ENCODE results near the gene PACSIN1. TPM values are rescaled to one million over a fixed set of nuclear protein-coding genes. Genes with fewer than 3 reads are reported as not detected.

Gene PACSIN1
- total and polyA plus RNA-seq, 12 donors, result 0.77 to 11.2 (median 5.9) TPM

DNA sequence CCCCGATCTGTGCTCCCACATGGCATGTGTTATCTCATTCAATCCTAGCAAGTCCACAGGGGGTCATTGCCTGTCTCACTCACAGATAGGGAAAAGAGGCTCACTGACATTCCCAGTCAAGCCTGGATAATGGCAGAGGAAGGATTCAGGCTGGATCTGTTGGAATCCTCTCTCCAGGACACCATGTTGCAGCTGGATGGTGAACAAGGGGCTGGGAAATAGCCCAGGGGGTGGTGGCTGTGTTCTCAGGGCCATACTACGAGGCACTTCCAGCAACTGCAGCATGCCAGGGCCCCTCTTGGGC is 95.3 kb downstream of the PACSIN1 start:
- DNase-seq (no peak), ATAC-seq (no peak)
- no peak overlapping the region for H3K27ac ChIP-seq
- peaks cover 0 to 10% (median 0%) of the 10 kb centered on the region in 11 donors for H3K9me3 ChIP-seq
- TF ChIP-seq, protein P1, sequence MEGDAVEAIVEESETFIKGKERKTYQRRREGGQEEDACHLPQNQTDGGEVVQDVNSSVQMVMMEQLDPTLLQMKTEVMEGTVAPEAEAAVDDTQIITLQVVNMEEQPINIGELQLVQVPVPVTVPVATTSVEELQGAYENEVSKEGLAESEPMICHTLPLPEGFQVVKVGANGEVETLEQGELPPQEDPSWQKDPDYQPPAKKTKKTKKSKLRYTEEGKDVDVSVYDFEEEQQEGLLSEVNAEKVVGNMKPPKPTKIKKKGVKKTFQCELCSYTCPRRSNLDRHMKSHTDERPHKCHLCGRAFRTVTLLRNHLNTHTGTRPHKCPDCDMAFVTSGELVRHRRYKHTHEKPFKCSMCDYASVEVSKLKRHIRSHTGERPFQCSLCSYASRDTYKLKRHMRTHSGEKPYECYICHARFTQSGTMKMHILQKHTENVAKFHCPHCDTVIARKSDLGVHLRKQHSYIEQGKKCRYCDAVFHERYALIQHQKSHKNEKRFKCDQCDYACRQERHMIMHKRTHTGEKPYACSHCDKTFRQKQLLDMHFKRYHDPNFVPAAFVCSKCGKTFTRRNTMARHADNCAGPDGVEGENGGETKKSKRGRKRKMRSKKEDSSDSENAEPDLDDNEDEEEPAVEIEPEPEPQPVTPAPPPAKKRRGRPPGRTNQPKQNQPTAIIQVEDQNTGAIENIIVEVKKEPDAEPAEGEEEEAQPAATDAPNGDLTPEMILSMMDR (IDR thresholded peaks at IDR 0.05), result no peak
- WGBS, 2 donors, result 88 to 98% methylated on average over 2 of the region's 2 CpGs
- H3K27me3 ChIP-seq, result peaks cover 0 to 31% (median 4%) of the 10 kb centered on the region in 7 donors
- H3K36me3 ChIP-seq, result no peaks in the 10 kb centered on the region
- H3K4me3 ChIP-seq, result no peak overlapping the region
- intact Hi-C loops (cut with DNase I), result no loop called here
- H3K4me1 ChIP-seq, result peaks cover 0 to 5% (median 0%) of the 10 kb centered on the region in 9 donors

DNA sequence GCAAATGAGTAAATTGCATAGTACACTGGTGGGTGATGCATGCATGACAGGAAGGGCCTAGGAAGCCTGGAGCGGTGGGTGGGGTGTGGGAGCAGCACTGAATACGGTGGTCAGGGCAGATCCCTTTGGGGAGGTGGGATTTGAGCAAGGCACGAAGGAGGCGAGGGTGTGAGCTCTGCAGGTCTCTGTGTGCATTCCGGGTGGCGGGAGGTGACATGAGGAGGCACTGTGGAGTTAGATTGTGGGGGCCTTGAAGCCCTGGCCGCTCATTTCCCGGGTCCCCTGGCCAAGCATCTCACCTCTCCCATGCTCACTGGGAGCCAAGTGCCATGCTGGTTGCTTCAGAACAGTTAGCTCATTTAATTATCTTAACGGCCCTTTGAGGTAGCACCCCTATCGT is 96.5 kb downstream of the PACSIN1 start:
- DNase-seq, result no peak
- Histone ChIP-seq H3K27me3 (peaks cover 0 to 33% (median 4%) of the 10 kb centered on the region in 7 donors), H3K36me3 (no peaks in the 10 kb centered on the region), H3K4me1 (peaks cover 0 to 5% (median 0%) of the 10 kb centered on the region in 9 donors), H3K27ac (no peak overlapping the region), H3K4me3 (no peak overlapping the region), H3K9me3 (peaks cover 0 to 10% (median 0%) of the 10 kb centered on the region in 11 donors)
- intact Hi-C loops (cut with DNase I), result no loop called here
- 77 to 84% methylated on average over 10 of the region's 10 CpGs for WGBS, 2 donors
- TF ChIP-seq, protein P1 (IDR thresholded peaks at IDR 0.05), result no peak
- ATAC-seq, result no peak

DNA sequence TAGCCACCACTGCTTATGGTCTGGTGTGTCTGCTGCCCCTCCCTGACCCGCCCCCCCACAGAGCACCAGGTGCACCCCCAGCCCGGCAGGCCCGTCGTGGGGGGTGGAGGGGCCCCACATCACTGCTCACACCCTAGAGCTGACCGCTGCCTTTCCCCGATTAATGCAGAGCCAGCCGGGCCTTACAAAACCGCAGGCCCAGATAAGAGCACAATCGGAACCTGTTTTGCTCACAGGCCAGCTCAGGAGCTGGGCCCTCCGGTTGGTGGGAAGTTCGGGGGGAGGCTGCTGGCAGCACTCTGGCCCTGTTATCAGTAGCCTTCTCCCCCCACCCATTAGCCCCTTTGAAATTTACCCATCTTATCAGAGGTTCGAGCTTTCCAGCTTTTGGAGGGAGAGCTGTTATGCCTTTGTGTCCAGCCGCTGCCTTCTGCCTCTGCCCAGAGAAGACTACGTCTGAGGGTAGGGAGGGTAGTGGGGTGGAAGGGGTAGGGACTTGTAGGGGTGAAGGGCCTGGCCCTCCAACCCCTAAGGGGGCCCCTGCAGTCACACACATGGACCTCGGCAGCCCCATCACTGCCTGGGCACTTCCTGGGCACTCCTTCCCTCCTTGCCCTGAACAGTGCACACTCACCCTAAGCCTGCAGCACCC is 97.1 kb downstream of the PACSIN1 start:
- Histone ChIP-seq H3K27me3 (peaks cover 0 to 33% (median 4%) of the 10 kb centered on the region in 7 donors), H3K4me3 (no peak overlapping the region), H3K27ac (no peak overlapping the region), H3K4me1 (peaks cover 0 to 5% (median 0%) of the 10 kb centered on the region in 9 donors), H3K9me3 (peaks cover 0 to 8% (median 0%) of the 10 kb centered on the region in 11 donors), H3K36me3 (no peaks in the 10 kb centered on the region)
- ATAC-seq (no peak), DNase-seq (no peak)
- WGBS, 2 donors, result 48 to 53% methylated on average over 15 of the region's 15 CpGs
- intact Hi-C loops (cut with DNase I), result no loop called here
- TF ChIP-seq, protein P1 (IDR thresholded peaks at IDR 0.05), result no peak

DNA sequence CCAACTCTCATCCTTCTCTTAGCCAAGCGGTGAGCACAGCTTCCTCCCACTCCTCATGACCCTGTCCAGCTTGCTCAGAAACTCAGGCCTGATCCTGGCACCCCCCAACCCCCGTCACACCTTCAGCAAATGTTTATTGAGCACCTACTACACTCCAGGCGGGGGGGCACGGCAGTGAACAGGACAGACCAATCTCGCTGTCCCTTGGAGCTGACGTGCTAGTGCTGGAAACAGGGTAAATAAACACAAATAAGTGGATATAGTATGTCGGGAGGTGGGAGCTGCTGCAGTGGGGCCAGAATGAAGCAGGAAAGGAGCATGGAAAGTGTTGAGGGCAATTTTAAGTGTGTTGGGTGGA is 97.6 kb downstream of the PACSIN1 start:
- peaks cover 0 to 37% (median 8%) of the 10 kb centered on the region in 7 donors for H3K27me3 ChIP-seq
- intact Hi-C loops (cut with DNase I), result no loop called here
- TF ChIP-seq, protein P1 (IDR thresholded peaks at IDR 0.05), result no peak
- no peak for ATAC-seq
- peaks cover 0 to 5% (median 0%) of the 10 kb centered on the region in 9 donors for H3K4me1 ChIP-seq
- no peak for DNase-seq
- H3K9me3 ChIP-seq, result peaks cover 0 to 3% (median 0%) of the 10 kb centered on the region in 11 donors
- WGBS, 2 donors, result 65 to 75% methylated on average over 7 of the region's 7 CpGs
- no peak overlapping the region for H3K4me3 ChIP-seq
- H3K27ac ChIP-seq, result no peak overlapping the region
- H3K36me3 ChIP-seq, result no peaks in the 10 kb centered on the region
